GM23338 (cell line): Measurements from ENCODE around the gene CCDC28B.

ENCODE experiments used
- CREB1 ChIP-seq: fragments of 250-450 bp; sonication (Bioruptor Pico); IDR thresholded peaks from 2 replicates; pipeline ENCODE4 v1.5.0; 2020; ENCODE audit warnings: low read depth, mild to moderate bottlenecking, moderate library complexity
- EZH2 ChIP-seq: fragments of 200-600 bp; sonication (generic); IDR thresholded peaks from one replicate; pipeline ENCODE4 v1.8.0; 2017; ENCODE audit warnings: antibody characterized with exemption, mild to moderate bottlenecking, low read depth; ENCODE audit not compliant: unreplicated experiment
- POLR2AphosphoS5 ChIP-seq: IDR thresholded peaks from 2 replicates; pipeline ENCODE4 v1.6.1; 2016; ENCODE audit warnings: antibody characterized with exemption, low read depth
- ZNF331 ChIP-seq: fragments of 250-450 bp; sonication (Bioruptor Pico); IDR thresholded peaks from 2 replicates; pipeline ENCODE4 v1.5.0; 2020; ENCODE audit warnings: low read depth, mild to moderate bottlenecking, moderate library complexity
- TF ChIP-seq, protein P1 (sequence below), 2 experiments: fragments of 200-600 bp in 1 of 2; sonication (generic) in 1 of 2; conservative IDR thresholded peaks; 2 replicates each; pipeline versions ENCODE4 v1.5.1 to v1.6.1; 2016 to 2017; ENCODE audit warnings: antibody characterized with exemption in 2 of 2, low read depth in 2 of 2, mild to moderate bottlenecking in 2 of 2, moderate library complexity in 1 of 2
- TF ChIP-seq, protein P2 (sequence below): IDR thresholded peaks from one replicate; pipeline ENCODE4 v1.6.1; 2018; ENCODE audit warnings: antibody characterized with exemption; ENCODE audit not compliant: unreplicated experiment

DNA sequence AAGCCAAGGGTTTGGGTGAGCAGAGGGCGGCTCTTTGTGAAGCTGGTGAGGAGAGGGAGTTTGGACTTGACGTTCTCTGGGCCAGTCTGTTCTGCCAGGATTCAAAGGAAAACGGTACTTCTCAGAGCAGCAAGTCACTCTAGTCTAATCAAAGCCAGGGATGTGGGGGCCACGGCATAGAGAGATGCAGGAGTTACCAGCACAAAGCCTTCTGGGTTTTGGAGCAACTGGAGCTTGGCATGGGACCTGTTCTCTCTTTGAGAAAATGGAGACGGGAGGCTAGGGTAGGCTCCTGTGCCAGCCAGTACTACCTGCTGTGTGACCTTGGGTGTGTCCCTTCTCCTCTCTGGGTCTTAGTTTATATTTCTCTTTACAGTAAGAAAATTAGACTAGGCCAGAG is 18.8 kb upstream of the CCDC28B start:
- TF ChIP-seq, protein P1, sequence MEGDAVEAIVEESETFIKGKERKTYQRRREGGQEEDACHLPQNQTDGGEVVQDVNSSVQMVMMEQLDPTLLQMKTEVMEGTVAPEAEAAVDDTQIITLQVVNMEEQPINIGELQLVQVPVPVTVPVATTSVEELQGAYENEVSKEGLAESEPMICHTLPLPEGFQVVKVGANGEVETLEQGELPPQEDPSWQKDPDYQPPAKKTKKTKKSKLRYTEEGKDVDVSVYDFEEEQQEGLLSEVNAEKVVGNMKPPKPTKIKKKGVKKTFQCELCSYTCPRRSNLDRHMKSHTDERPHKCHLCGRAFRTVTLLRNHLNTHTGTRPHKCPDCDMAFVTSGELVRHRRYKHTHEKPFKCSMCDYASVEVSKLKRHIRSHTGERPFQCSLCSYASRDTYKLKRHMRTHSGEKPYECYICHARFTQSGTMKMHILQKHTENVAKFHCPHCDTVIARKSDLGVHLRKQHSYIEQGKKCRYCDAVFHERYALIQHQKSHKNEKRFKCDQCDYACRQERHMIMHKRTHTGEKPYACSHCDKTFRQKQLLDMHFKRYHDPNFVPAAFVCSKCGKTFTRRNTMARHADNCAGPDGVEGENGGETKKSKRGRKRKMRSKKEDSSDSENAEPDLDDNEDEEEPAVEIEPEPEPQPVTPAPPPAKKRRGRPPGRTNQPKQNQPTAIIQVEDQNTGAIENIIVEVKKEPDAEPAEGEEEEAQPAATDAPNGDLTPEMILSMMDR (conservative IDR thresholded peaks at IDR 0.05; ENCODE audit: low read depth in 2 of 2) = no peak
- no peak for TF ChIP-seq POLR2AphosphoS5
- no peak for TF ChIP-seq EZH2
- TF ChIP-seq, protein P2, sequence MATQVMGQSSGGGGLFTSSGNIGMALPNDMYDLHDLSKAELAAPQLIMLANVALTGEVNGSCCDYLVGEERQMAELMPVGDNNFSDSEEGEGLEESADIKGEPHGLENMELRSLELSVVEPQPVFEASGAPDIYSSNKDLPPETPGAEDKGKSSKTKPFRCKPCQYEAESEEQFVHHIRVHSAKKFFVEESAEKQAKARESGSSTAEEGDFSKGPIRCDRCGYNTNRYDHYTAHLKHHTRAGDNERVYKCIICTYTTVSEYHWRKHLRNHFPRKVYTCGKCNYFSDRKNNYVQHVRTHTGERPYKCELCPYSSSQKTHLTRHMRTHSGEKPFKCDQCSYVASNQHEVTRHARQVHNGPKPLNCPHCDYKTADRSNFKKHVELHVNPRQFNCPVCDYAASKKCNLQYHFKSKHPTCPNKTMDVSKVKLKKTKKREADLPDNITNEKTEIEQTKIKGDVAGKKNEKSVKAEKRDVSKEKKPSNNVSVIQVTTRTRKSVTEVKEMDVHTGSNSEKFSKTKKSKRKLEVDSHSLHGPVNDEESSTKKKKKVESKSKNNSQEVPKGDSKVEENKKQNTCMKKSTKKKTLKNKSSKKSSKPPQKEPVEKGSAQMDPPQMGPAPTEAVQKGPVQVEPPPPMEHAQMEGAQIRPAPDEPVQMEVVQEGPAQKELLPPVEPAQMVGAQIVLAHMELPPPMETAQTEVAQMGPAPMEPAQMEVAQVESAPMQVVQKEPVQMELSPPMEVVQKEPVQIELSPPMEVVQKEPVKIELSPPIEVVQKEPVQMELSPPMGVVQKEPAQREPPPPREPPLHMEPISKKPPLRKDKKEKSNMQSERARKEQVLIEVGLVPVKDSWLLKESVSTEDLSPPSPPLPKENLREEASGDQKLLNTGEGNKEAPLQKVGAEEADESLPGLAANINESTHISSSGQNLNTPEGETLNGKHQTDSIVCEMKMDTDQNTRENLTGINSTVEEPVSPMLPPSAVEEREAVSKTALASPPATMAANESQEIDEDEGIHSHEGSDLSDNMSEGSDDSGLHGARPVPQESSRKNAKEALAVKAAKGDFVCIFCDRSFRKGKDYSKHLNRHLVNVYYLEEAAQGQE = no peak
- no peak for TF ChIP-seq ZNF331 (CRISPR knock-in tag)
- no peak for TF ChIP-seq CREB1 (CRISPR knock-in tag)
